ENCODE measurements around the gene ANKRD60. TPM values are rescaled to one million over a fixed set of nuclear protein-coding genes. Genes with fewer than 3 reads are reported as not detected.

ANKRD60 gene
- not detected for polyA plus RNA-seq

- Histone ChIP-seq H3K36me3 (ENCODE audit: control insufficient read depth in 2 of 2, insufficient read depth in 2 of 2, low read length in 1 of 2) (no peaks in the 10 kb centered on the region), H3K4me1 (ENCODE audit: control insufficient read depth in 2 of 2, insufficient read depth in 2 of 2, low read length in 1 of 2) (peaks cover 3 to 4% of the 10 kb centered on the region in 2 donors), H3K27me3 (ENCODE audit: control insufficient read depth in 1 of 2, insufficient read depth in 2 of 2, low read length in 2 of 2) (peaks cover 0 to 11% of the 10 kb centered on the region in 2 donors), H3K27ac (ENCODE audit: low read depth in 2 of 2, low read length in 1 of 2) (no peak within 1 kb of the TSS), H3K4me3 (ENCODE audit: low read depth in 1 of 2, low read length in 2 of 2) (peak within 1 kb of the TSS in 1 of 2 donors; percentile 7), H3K9me3 (ENCODE audit: control insufficient read depth in 2 of 2, insufficient read depth in 1 of 2, low read depth in 1 of 2, low read length in 1 of 2) (no peaks in the 10 kb centered on the region)
- 4 to 7% methylated on average over 50 to 74 of the region's 74 CpGs for WGBS, 2 donors
Observed at GRCh38 chr20:58228484-58229197, at the start of gene ANKRD60. Gene ANKRD60 (minus strand): TSS chr20:58228653. CDS start chr20:58228653, 0 bp downstream.

- H3K36me3 ChIP-seq (ENCODE audit: control insufficient read depth in 2 of 2, insufficient read depth in 2 of 2, low read length in 1 of 2) = peaks cover 0 to 2% of the 10 kb centered on the region in 2 donors
- no peak overlapping the region for H3K4me3 ChIP-seq (ENCODE audit: low read depth in 1 of 2, low read length in 2 of 2)
- no peak overlapping the region for H3K27ac ChIP-seq (ENCODE audit: low read depth in 2 of 2, low read length in 1 of 2)
- no peaks in the 10 kb centered on the region for H3K27me3 ChIP-seq (ENCODE audit: control insufficient read depth in 1 of 2, insufficient read depth in 2 of 2, low read length in 2 of 2)
- no peaks in the 10 kb centered on the region for H3K9me3 ChIP-seq (ENCODE audit: control insufficient read depth in 2 of 2, insufficient read depth in 1 of 2, low read depth in 1 of 2, low read length in 1 of 2)
- WGBS, 2 donors = 72 to 79% methylated on average over 4 of the region's 4 CpGs
- H3K4me1 ChIP-seq (ENCODE audit: control insufficient read depth in 2 of 2, insufficient read depth in 2 of 2, low read length in 1 of 2) = no peaks in the 10 kb centered on the region
Observed at GRCh38 chr20:58277578-58278472, 49.4 kb upstream of the ANKRD60 start.

GRCh38 chr20:58277107-58277506 lies 48.7 kb upstream of the ANKRD60 start:
- no peaks in the 10 kb centered on the region for H3K9me3 ChIP-seq (ENCODE audit: control insufficient read depth in 2 of 2, insufficient read depth in 1 of 2, low read depth in 1 of 2, low read length in 1 of 2)
- H3K27ac ChIP-seq (ENCODE audit: low read depth in 2 of 2, low read length in 1 of 2) = no peak overlapping the region
- WGBS, 2 donors = 91 to 95% methylated on average over 2 of the region's 2 CpGs

GRCh38 chr20:58274384-58274783 lies 45.9 kb upstream of the ANKRD60 start:
- H3K4me1 ChIP-seq (ENCODE audit: control insufficient read depth in 2 of 2, insufficient read depth in 2 of 2, low read length in 1 of 2) = no peaks in the 10 kb centered on the region
- peaks cover 0 to 3% of the 10 kb centered on the region in 2 donors for H3K36me3 ChIP-seq (ENCODE audit: control insufficient read depth in 2 of 2, insufficient read depth in 2 of 2, low read length in 1 of 2)
- H3K4me3 ChIP-seq (ENCODE audit: low read depth in 1 of 2, low read length in 2 of 2) = no peak overlapping the region

More at GRCh38 chr20:58277107-58277506, 48.7 kb upstream of the ANKRD60 start:
- Histone ChIP-seq H3K27me3 (ENCODE audit: control insufficient read depth in 1 of 2, insufficient read depth in 2 of 2, low read length in 2 of 2) (no peaks in the 10 kb centered on the region), H3K4me1 (ENCODE audit: control insufficient read depth in 2 of 2, insufficient read depth in 2 of 2, low read length in 1 of 2) (no peaks in the 10 kb centered on the region), H3K36me3 (ENCODE audit: control insufficient read depth in 2 of 2, insufficient read depth in 2 of 2, low read length in 1 of 2) (peaks cover 0 to 3% of the 10 kb centered on the region in 2 donors), H3K4me3 (ENCODE audit: low read depth in 1 of 2, low read length in 2 of 2) (no peak overlapping the region)

GRCh38 chr20:58271606-58272351 lies 43.3 kb upstream of the ANKRD60 start:
- WGBS, 2 donors = 85% methylated on average over 9 of the region's 9 CpGs
- no peak overlapping the region for H3K27ac ChIP-seq (ENCODE audit: low read depth in 2 of 2, low read length in 1 of 2)
- H3K4me3 ChIP-seq (ENCODE audit: low read depth in 1 of 2, low read length in 2 of 2) = no peak overlapping the region
- H3K36me3 ChIP-seq (ENCODE audit: control insufficient read depth in 2 of 2, insufficient read depth in 2 of 2, low read length in 1 of 2) = peaks cover 0 to 13% of the 10 kb centered on the region in 2 donors
- no peaks in the 10 kb centered on the region for H3K4me1 ChIP-seq (ENCODE audit: control insufficient read depth in 2 of 2, insufficient read depth in 2 of 2, low read length in 1 of 2)
- H3K27me3 ChIP-seq (ENCODE audit: control insufficient read depth in 1 of 2, insufficient read depth in 2 of 2, low read length in 2 of 2) = no peaks in the 10 kb centered on the region
- H3K9me3 ChIP-seq (ENCODE audit: control insufficient read depth in 2 of 2, insufficient read depth in 1 of 2, low read depth in 1 of 2, low read length in 1 of 2) = no peaks in the 10 kb centered on the region

More at GRCh38 chr20:58274384-58274783, 45.9 kb upstream of the ANKRD60 start:
- Histone ChIP-seq H3K27ac (ENCODE audit: low read depth in 2 of 2, low read length in 1 of 2) (no peak overlapping the region), H3K27me3 (ENCODE audit: control insufficient read depth in 1 of 2, insufficient read depth in 2 of 2, low read length in 2 of 2) (no peaks in the 10 kb centered on the region), H3K9me3 (ENCODE audit: control insufficient read depth in 2 of 2, insufficient read depth in 1 of 2, low read depth in 1 of 2, low read length in 1 of 2) (no peaks in the 10 kb centered on the region)

GRCh38 chr20:58268936-58269619 lies 40.6 kb upstream of the ANKRD60 start:
- Histone ChIP-seq H3K36me3 (ENCODE audit: control insufficient read depth in 2 of 2, insufficient read depth in 2 of 2, low read length in 1 of 2) (peaks cover 0 to 25% of the 10 kb centered on the region in 2 donors), H3K4me3 (ENCODE audit: low read depth in 1 of 2, low read length in 2 of 2) (no peak overlapping the region), H3K27ac (ENCODE audit: low read depth in 2 of 2, low read length in 1 of 2) (no peak overlapping the region), H3K9me3 (ENCODE audit: control insufficient read depth in 2 of 2, insufficient read depth in 1 of 2, low read depth in 1 of 2, low read length in 1 of 2) (no peaks in the 10 kb centered on the region), H3K27me3 (ENCODE audit: control insufficient read depth in 1 of 2, insufficient read depth in 2 of 2, low read length in 2 of 2) (no peaks in the 10 kb centered on the region), H3K4me1 (ENCODE audit: control insufficient read depth in 2 of 2, insufficient read depth in 2 of 2, low read length in 1 of 2) (no peaks in the 10 kb centered on the region)
- 81% methylated on average over 13 of the region's 13 CpGs for WGBS, 2 donors

- Histone ChIP-seq H3K27ac (ENCODE audit: low read depth in 2 of 2, low read length in 1 of 2) (no peak overlapping the region), H3K9me3 (ENCODE audit: control insufficient read depth in 2 of 2, insufficient read depth in 1 of 2, low read depth in 1 of 2, low read length in 1 of 2) (no peaks in the 10 kb centered on the region), H3K36me3 (ENCODE audit: control insufficient read depth in 2 of 2, insufficient read depth in 2 of 2, low read length in 1 of 2) (peaks cover 0 to 25% of the 10 kb centered on the region in 2 donors), H3K4me3 (ENCODE audit: low read depth in 1 of 2, low read length in 2 of 2) (no peak overlapping the region), H3K4me1 (ENCODE audit: control insufficient read depth in 2 of 2, insufficient read depth in 2 of 2, low read length in 1 of 2) (no peaks in the 10 kb centered on the region), H3K27me3 (ENCODE audit: control insufficient read depth in 1 of 2, insufficient read depth in 2 of 2, low read length in 2 of 2) (no peaks in the 10 kb centered on the region)
- WGBS, 2 donors = 83 to 84% methylated on average over 7 of the region's 7 CpGs
Observed at GRCh38 chr20:58268421-58268821, 40.0 kb upstream of the ANKRD60 start.

- H3K4me3 ChIP-seq (ENCODE audit: low read depth in 1 of 2, low read length in 2 of 2) = no peak overlapping the region
- H3K36me3 ChIP-seq (ENCODE audit: control insufficient read depth in 2 of 2, insufficient read depth in 2 of 2, low read length in 1 of 2) = peaks cover 0 to 22% of the 10 kb centered on the region in 2 donors
- H3K4me1 ChIP-seq (ENCODE audit: control insufficient read depth in 2 of 2, insufficient read depth in 2 of 2, low read length in 1 of 2) = no peaks in the 10 kb centered on the region
- no peaks in the 10 kb centered on the region for H3K27me3 ChIP-seq (ENCODE audit: control insufficient read depth in 1 of 2, insufficient read depth in 2 of 2, low read length in 2 of 2)
- WGBS, 2 donors = 81 to 87% methylated on average over 9 of the region's 9 CpGs
- H3K27ac ChIP-seq (ENCODE audit: low read depth in 2 of 2, low read length in 1 of 2) = no peak overlapping the region
- H3K9me3 ChIP-seq (ENCODE audit: control insufficient read depth in 2 of 2, insufficient read depth in 1 of 2, low read depth in 1 of 2, low read length in 1 of 2) = no peaks in the 10 kb centered on the region
Observed at GRCh38 chr20:58267389-58268215, 39.1 kb upstream of the ANKRD60 start.
